NT2/D1 (cell line): ENCODE measurements around the gene PAQR9.

Experiments
- DNase-seq: peaks from one replicate; pipeline ENCODE4 v3.0.0-alpha.2; 2011; ENCODE audit warnings: low read depth, low spot score
- H3K27me3 ChIP-seq: 2 replicates; pipeline ENCODE4 v1.6.0; 2011; ENCODE audit warnings: mild to moderate bottlenecking; ENCODE audit not compliant: insufficient read length, insufficient read depth
- H3K36me3 ChIP-seq: 2 replicates; pipeline ENCODE4 v1.6.1; 2011; ENCODE audit warnings: mild to moderate bottlenecking, low read length, mixed read lengths; ENCODE audit not compliant: insufficient read depth, insufficient read length
- H3K4me1 ChIP-seq: 2 replicates; pipeline ENCODE4 v1.5.1; 2011; ENCODE audit not compliant: insufficient read depth, insufficient read length
- H3K4me3 ChIP-seq: 2 replicates; pipeline ENCODE4 v1.5.1; 2011; ENCODE audit warnings: low read depth; ENCODE audit not compliant: insufficient read length
- H3K9ac ChIP-seq: 2 replicates; pipeline ENCODE4 v1.6.0; 2011; ENCODE audit warnings: low read depth; ENCODE audit not compliant: insufficient read length
- H3K9me3 ChIP-seq: 2 replicates; pipeline ENCODE4 v1.5.1; 2011; ENCODE audit warnings: mild to moderate bottlenecking, low read length; ENCODE audit not compliant: insufficient read depth
- SUZ12 ChIP-seq: IDR thresholded peaks from 2 replicates; pipeline ENCODE4 v1.6.1; 2011; ENCODE audit not compliant: insufficient read length, insufficient read depth; ENCODE audit errors: extremely low read depth
- YY1 ChIP-seq: IDR thresholded peaks from 2 replicates; pipeline ENCODE4 v1.6.1; 2011; ENCODE audit not compliant: insufficient read length, insufficient read depth
- ZNF274 ChIP-seq: IDR thresholded peaks from 2 replicates; pipeline ENCODE4 v1.6.1; 2011; ENCODE audit warnings: mild to moderate bottlenecking, low read depth, low read length

Gene PAQR9

GRCh38 chr3:142976621-142977398 is 13.3 kb upstream of the PAQR9 start:
- Histone ChIP-seq H3K4me1 (no peaks in the 10 kb centered on the region), H3K36me3 (no peaks in the 10 kb centered on the region), H3K9ac (no peak overlapping the region), H3K4me3 (no peak overlapping the region), H3K27me3 (no peaks in the 10 kb centered on the region), H3K9me3 (no peaks in the 10 kb centered on the region)
- DNase-seq = no peak
- TF ChIP-seq YY1 = no peak

GRCh38 chr3:142975316-142975995 is 12.0 kb upstream of the PAQR9 start:
- no peak overlapping the region for H3K4me3 ChIP-seq
- no peak for TF ChIP-seq ZNF274
- no peak for TF ChIP-seq YY1
- TF ChIP-seq SUZ12 = no peak
- no peak overlapping the region for H3K9ac ChIP-seq
- no peaks in the 10 kb centered on the region for H3K9me3 ChIP-seq
- no peaks in the 10 kb centered on the region for H3K4me1 ChIP-seq
- no peaks in the 10 kb centered on the region for H3K36me3 ChIP-seq
- no peaks in the 10 kb centered on the region for H3K27me3 ChIP-seq
- no peak for DNase-seq

- no peak overlapping the region for H3K9ac ChIP-seq
- no peak for DNase-seq
- TF ChIP-seq YY1 (no peak), SUZ12 (no peak), ZNF274 (no peak)
- no peaks in the 10 kb centered on the region for H3K27me3 ChIP-seq
- H3K9me3 ChIP-seq = no peaks in the 10 kb centered on the region
- H3K36me3 ChIP-seq = no peaks in the 10 kb centered on the region
- no peaks in the 10 kb centered on the region for H3K4me1 ChIP-seq
- H3K4me3 ChIP-seq = no peak overlapping the region
These were observed 9.9 kb upstream of the PAQR9 start for GRCh38 chr3:142973217-142974009.

- DNase-seq = no peak
- Histone ChIP-seq H3K4me1 (no peaks in the 10 kb centered on the region), H3K27me3 (no peaks in the 10 kb centered on the region), H3K9me3 (no peaks in the 10 kb centered on the region), H3K9ac (no peak overlapping the region), H3K4me3 (no peak overlapping the region), H3K36me3 (no peaks in the 10 kb centered on the region)
- TF ChIP-seq YY1 = no peak
- TF ChIP-seq SUZ12 = no peak
- TF ChIP-seq ZNF274 = no peak
These were observed 8.7 kb upstream of the PAQR9 start for GRCh38 chr3:142972092-142972753.

- Histone ChIP-seq H3K4me3 (no peak overlapping the region), H3K4me1 (no peaks in the 10 kb centered on the region), H3K9me3 (no peaks in the 10 kb centered on the region), H3K36me3 (no peaks in the 10 kb centered on the region), H3K9ac (no peak overlapping the region), H3K27me3 (no peaks in the 10 kb centered on the region)
- DNase-seq = no peak
- TF ChIP-seq ZNF274 = no peak
- TF ChIP-seq SUZ12 = no peak
- no peak for TF ChIP-seq YY1
These were observed 8.0 kb upstream of the PAQR9 start for GRCh38 chr3:142971431-142971830.

- DNase-seq = no peak
- TF ChIP-seq ZNF274 (no peak), SUZ12 (no peak), YY1 (no peak)
- peaks cover 15% of the 10 kb centered on the region for H3K27me3 ChIP-seq
These were observed 5.0 kb upstream of the PAQR9 start for GRCh38 chr3:142968319-142969025.

More at GRCh38 chr3:142968319-142969025, 5.0 kb upstream of the PAQR9 start:
- H3K9me3 ChIP-seq = no peaks in the 10 kb centered on the region
- H3K36me3 ChIP-seq = no peaks in the 10 kb centered on the region
- H3K4me1 ChIP-seq = no peaks in the 10 kb centered on the region
- no peak overlapping the region for H3K4me3 ChIP-seq
- no peak overlapping the region for H3K9ac ChIP-seq
